Measurements from ENCODE around the gene FAT2. TPM values are rescaled to one million over a fixed set of nuclear protein-coding genes. Genes with fewer than 3 reads are reported as not detected.
"Not testable (repeated sequence)": the region's sequence is repeated elsewhere in the genome, so short reads cannot be mapped to it uniquely, and the experiment has no call there.

The FAT2 gene
- total and polyA plus RNA-seq, 2 experiments from 2014 or later: 0.10 to 0.12 TPM

- H3K36me3 ChIP-seq: no peaks in the 10 kb centered on the region
- no peak for TF ChIP-seq CTCF (IDR thresholded peaks at IDR 0.05; ENCODE audit: low read depth, low read length)
- no peak overlapping the region for H3K4me3 ChIP-seq
- H3K27me3 ChIP-seq: no peaks in the 10 kb centered on the region
- no peak for DNase-seq (ENCODE audit: low read depth in 1 of 2, low spot score in 1 of 2)
- no peaks in the 10 kb centered on the region for H3K4me1 ChIP-seq (ENCODE audit: low read depth)
- H3K9me3 ChIP-seq (ENCODE audit: low read depth): no peaks in the 10 kb centered on the region
- H3K27ac ChIP-seq: no peak overlapping the region
These were observed 9.1 kb downstream of the FAT2 start for GRCh38 chr5:151581812-151582583.

GRCh38 chr5:151581347-151581746, 9.8 kb downstream of the FAT2 start:
- Histone ChIP-seq H3K27me3 (no peaks in the 10 kb centered on the region), H3K9me3 (ENCODE audit: low read depth) (no peaks in the 10 kb centered on the region), H3K36me3 (no peaks in the 10 kb centered on the region), H3K4me1 (ENCODE audit: low read depth) (no peaks in the 10 kb centered on the region), H3K27ac (no peak overlapping the region), H3K4me3 (no peak overlapping the region)
- no peak for DNase-seq (ENCODE audit: low read depth in 1 of 2, low spot score in 1 of 2)
- no peak for TF ChIP-seq CTCF (IDR thresholded peaks at IDR 0.05; ENCODE audit: low read depth, low read length)

GRCh38 chr5:151580858-151581257, 10.3 kb downstream of the FAT2 start:
- DNase-seq (ENCODE audit: low read depth in 1 of 2, low spot score in 1 of 2): no peak
- Histone ChIP-seq H3K27me3 (no peaks in the 10 kb centered on the region), H3K27ac (no peak overlapping the region), H3K4me1 (ENCODE audit: low read depth) (no peaks in the 10 kb centered on the region), H3K9me3 (ENCODE audit: low read depth) (no peaks in the 10 kb centered on the region), H3K36me3 (no peaks in the 10 kb centered on the region), H3K4me3 (no peak overlapping the region)
- TF ChIP-seq CTCF (IDR thresholded peaks at IDR 0.05; ENCODE audit: low read depth, low read length): no peak

- Histone ChIP-seq H3K36me3 (no peaks in the 10 kb centered on the region), H3K4me3 (no peak overlapping the region)
These were observed 10.9 kb downstream of the FAT2 start for GRCh38 chr5:151580239-151580638.

GRCh38 chr5:151579146-151579545, 12.0 kb downstream of the FAT2 start:
- H3K4me3 ChIP-seq; DNase-seq (ENCODE audit: low read depth in 1 of 2, low spot score in 1 of 2); H3K27me3 ChIP-seq; H3K4me1 ChIP-seq (ENCODE audit: low read depth); H3K27ac ChIP-seq; H3K36me3 ChIP-seq; H3K9me3 ChIP-seq (ENCODE audit: low read depth): not testable (repeated sequence)

More at GRCh38 chr5:151580239-151580638, 10.9 kb downstream of the FAT2 start:
- no peak for DNase-seq (ENCODE audit: low read depth in 1 of 2, low spot score in 1 of 2)
- no peaks in the 10 kb centered on the region for H3K27me3 ChIP-seq
- H3K27ac ChIP-seq: no peak overlapping the region
- TF ChIP-seq CTCF (IDR thresholded peaks at IDR 0.05; ENCODE audit: low read depth, low read length): no peak
- no peaks in the 10 kb centered on the region for H3K4me1 ChIP-seq (ENCODE audit: low read depth)
- H3K9me3 ChIP-seq (ENCODE audit: low read depth): no peaks in the 10 kb centered on the region

- Histone ChIP-seq H3K4me1 (ENCODE audit: low read depth) (no peaks in the 10 kb centered on the region), H3K27ac (no peak overlapping the region), H3K27me3 (no peaks in the 10 kb centered on the region), H3K9me3 (ENCODE audit: low read depth) (no peaks in the 10 kb centered on the region), H3K36me3 (no peaks in the 10 kb centered on the region), H3K4me3 (no peak overlapping the region)
- no peak for DNase-seq (ENCODE audit: low read depth in 1 of 2, low spot score in 1 of 2)
- no peak for TF ChIP-seq CTCF (IDR thresholded peaks at IDR 0.05; ENCODE audit: low read depth, low read length)
These were observed 12.7 kb downstream of the FAT2 start for GRCh38 chr5:151578326-151579025.

All from cardiac muscle cell (in vitro differentiated cells and primary cell).